SK-N-SH (cell line): ENCODE measurements around the gene NRBP1. TPM values are rescaled to one million over a fixed set of nuclear protein-coding genes. Genes with fewer than 3 reads are reported as not detected.

Experiments used
- CTCF ChIA-PET: fragments of 300-600, 350-600 bp; formaldehyde crosslinking; extraction: SDS; loops from one replicate; lab custom pipeline; 2021; lab: Yijun Ruan, JAX
- POLR2A ChIA-PET: fragments of 350-600 bp; sonication (Branson Sonifier 250); formaldehyde crosslinking; extraction: SDS; loops from one replicate; lab custom pipeline; 2020; ENCODE audit warnings: antibody characterized with exemption, inconsistent platforms; lab: Yijun Ruan, JAX
- DNase-seq: peaks from one replicate; pipeline ENCODE4 v3.0.0; 2012
- H2AFZ ChIP-seq: fragments of 200-600 bp; sonication (generic); 2 replicates; pipeline ENCODE4 v1.8.1; 2016; ENCODE audit warnings: antibody characterized with exemption, mild to moderate bottlenecking, low read depth
- H3F3A ChIP-seq: fragments of 200-600 bp; sonication (generic); replicated peaks from 2 replicates; pipeline ENCODE3; 2016; ENCODE audit warnings: antibody characterized with exemption, mild to moderate bottlenecking; ENCODE audit not compliant: insufficient read depth
- H3K27ac ChIP-seq, 2 experiments: fragments of 200-500 bp in 1 of 2; fragments of 200-600 bp in 1 of 2; sonication (Bioruptor generic) in 1 of 2; sonication (generic), shearing (Covaris generic) in 1 of 2; 2 replicates each; pipeline versions ENCODE4 v1.5.1 to v1.6.1; 2014 to 2016; ENCODE audit warnings: low read depth in 2 of 2, inconsistent platforms in 1 of 2, low read length in 1 of 2, mild to moderate bottlenecking in 1 of 2, mixed read lengths in 1 of 2
- H3K27me3 ChIP-seq: fragments of 200-600 bp; sonication (generic), shearing (Covaris generic); 2 replicates; pipeline ENCODE4 v1.6.1; 2016; ENCODE audit warnings: mixed run types; ENCODE audit not compliant: insufficient read depth
- H3K36me3 ChIP-seq, 2 experiments: fragments of 200-500 bp in 1 of 2; fragments of 200-600 bp in 1 of 2; sonication (Bioruptor generic) in 1 of 2; sonication (generic) in 1 of 2; replicated peaks in 1 of 2; 2 replicates each; pipeline versions ENCODE3 to v1.5.1; 2014 to 2016; ENCODE audit warnings: low read length in 1 of 2, mild to moderate bottlenecking in 1 of 2; ENCODE audit not compliant: insufficient read depth in 2 of 2, control insufficient read depth in 1 of 2
- H3K4me1 ChIP-seq, 2 experiments: fragments of 200-500 bp in 1 of 2; fragments of 200-600 bp in 1 of 2; sonication (Bioruptor generic) in 1 of 2; sonication (generic), shearing (Covaris generic) in 1 of 2; 2 replicates each; pipeline versions ENCODE4 v1.5.1 to v1.6.1; 2014 to 2016; ENCODE audit warnings: low read depth in 1 of 2, low read length in 1 of 2, mixed run types in 1 of 2; ENCODE audit not compliant: insufficient read depth in 2 of 2, control insufficient read depth in 1 of 2
- H3K4me2 ChIP-seq: fragments of 200-600 bp; sonication (generic), shearing (Covaris generic); 2 replicates; pipeline ENCODE4 v1.6.1; 2017; ENCODE audit warnings: mixed run types
- H3K4me3 ChIP-seq, 2 experiments: fragments of 200-500 bp in 1 of 2; fragments of 200-600 bp in 1 of 2; sonication (Bioruptor generic) in 1 of 2; sonication (generic), shearing (Covaris generic) in 1 of 2; 2 replicates each; pipeline versions ENCODE4 v1.5.1 to v1.8.1; 2014 to 2016; ENCODE audit warnings: low read depth in 2 of 2, inconsistent platforms in 1 of 2, low read length in 1 of 2, mild to moderate bottlenecking in 1 of 2, mixed read lengths in 1 of 2, moderate library complexity in 1 of 2
- H3K79me2 ChIP-seq: fragments of 200-600 bp; sonication (generic); 2 replicates; pipeline ENCODE4 v1.8.1; 2017; ENCODE audit warnings: mild to moderate bottlenecking; ENCODE audit not compliant: insufficient read depth
- H3K9ac ChIP-seq: fragments of 200-600 bp; sonication (generic); 2 replicates; pipeline ENCODE4 v1.6.1; 2017; ENCODE audit warnings: mixed run types
- H3K9me2 ChIP-seq: fragments of 200-600 bp; sonication (generic); 2 replicates; pipeline ENCODE4 v1.6.1; 2017; ENCODE audit warnings: mixed run types
- H3K9me3 ChIP-seq: fragments of 200-600 bp; sonication (generic); 2 replicates; pipeline ENCODE4 v1.6.1; 2017; ENCODE audit warnings: mixed run types, mild to moderate bottlenecking, moderate library complexity
- H4K20me1 ChIP-seq: fragments of 200-600 bp; sonication (generic); 2 replicates; pipeline ENCODE4 v1.6.1; 2017; ENCODE audit warnings: mild to moderate bottlenecking, mixed run types; ENCODE audit not compliant: insufficient read depth
- ELF1 ChIP-seq: IDR thresholded peaks from 2 replicates; pipeline ENCODE4 v1.4.0; 2012
- EP300 ChIP-seq, 2 experiments: IDR thresholded peaks; 2 replicates each; pipeline versions ENCODE4 v1.4.0 to v1.6.1; 2012; ENCODE audit warnings: borderline replicate concordance in 1 of 2, low read depth in 1 of 2, low read length in 1 of 2
- EZH2phosphoT487 ChIP-seq: fragments of 200-600 bp; sonication (generic); IDR thresholded peaks from 2 replicates; pipeline ENCODE4 v1.6.1; 2017; ENCODE audit warnings: low read depth, mixed run types, mild to moderate bottlenecking, antibody characterized with exemption, moderate library complexity, borderline replicate concordance
- FOXJ3 ChIP-seq: sonication (generic); formaldehyde crosslinking; IDR thresholded peaks from 2 replicates; pipeline ENCODE4 v1.5.1; 2020; ENCODE audit warnings: mild to moderate bottlenecking, missing genetic modification reagents
- FOXM1 ChIP-seq: IDR thresholded peaks from 2 replicates; pipeline ENCODE4 v1.4.0; 2012; ENCODE audit warnings: low read depth, mild to moderate bottlenecking
- GATA2 ChIP-seq: sonication (generic); formaldehyde crosslinking; IDR thresholded peaks from 2 replicates; pipeline ENCODE4 v1.5.0; 2020; ENCODE audit warnings: mild to moderate bottlenecking, missing genetic modification reagents
- IRF3 ChIP-seq: fragments of 150-350 bp; IDR thresholded peaks from 2 replicates; pipeline ENCODE4 v1.6.1; 2016; ENCODE audit warnings: mild to moderate bottlenecking, low read depth, low read length
- JUND ChIP-seq: IDR thresholded peaks from 2 replicates; pipeline ENCODE4 v1.4.0; 2012
- MEF2A ChIP-seq: IDR thresholded peaks from 2 replicates; pipeline ENCODE4 v1.4.0; 2012; ENCODE audit warnings: low read depth, borderline replicate concordance
- MXI1 ChIP-seq: IDR thresholded peaks from 2 replicates; pipeline ENCODE4 v1.6.1; 2012; ENCODE audit warnings: mild to moderate bottlenecking, low read depth, low read length, improper control_type of control experiment
- NRF1 ChIP-seq: IDR thresholded peaks from 2 replicates; pipeline ENCODE4 v1.6.1; 2012; ENCODE audit warnings: low read depth, mild to moderate bottlenecking, low read length
- PBX3 ChIP-seq: IDR thresholded peaks from 2 replicates; pipeline ENCODE4; 2012
- POLR2AphosphoS5 ChIP-seq: IDR thresholded peaks from 2 replicates; pipeline ENCODE4 v1.6.1; 2012; ENCODE audit warnings: low read depth, low read length
- RAD21 ChIP-seq: IDR thresholded peaks from 2 replicates; pipeline ENCODE4 v1.6.1; 2012; ENCODE audit warnings: mild to moderate bottlenecking, low read length
- RCOR1 ChIP-seq: fragments of 150-350 bp; IDR thresholded peaks from 2 replicates; pipeline ENCODE4 v1.6.1; 2017; ENCODE audit warnings: antibody characterized with exemption, low read length
- RFX5 ChIP-seq: IDR thresholded peaks from 2 replicates; pipeline ENCODE4 v1.6.1; 2012; ENCODE audit warnings: mild to moderate bottlenecking, improper control_type of control experiment, low read length
- RXRA ChIP-seq: IDR thresholded peaks from 2 replicates; pipeline ENCODE4 v1.4.0; 2012; ENCODE audit warnings: low read depth, mild to moderate bottlenecking, borderline replicate concordance
- SIN3A ChIP-seq: IDR thresholded peaks from 2 replicates; pipeline ENCODE4 v1.6.1; 2012; ENCODE audit warnings: low read depth, mild to moderate bottlenecking, low read length, moderate library complexity, borderline replicate concordance
- SMC3 ChIP-seq: IDR thresholded peaks from 2 replicates; pipeline ENCODE4 v1.6.1; 2012; ENCODE audit warnings: low read depth, low read length, improper control_type of control experiment
- TAF1 ChIP-seq: IDR thresholded peaks from 2 replicates; pipeline ENCODE4 v1.6.1; 2012; ENCODE audit warnings: low read depth, mild to moderate bottlenecking, low read length, moderate library complexity, borderline replicate concordance
- TCF12 ChIP-seq: IDR thresholded peaks from 2 replicates; pipeline ENCODE4 v1.4.0; 2012
- TEAD4 ChIP-seq: IDR thresholded peaks from 2 replicates; pipeline ENCODE4 v1.4.0; 2012; ENCODE audit warnings: mild to moderate bottlenecking, borderline replicate concordance; ENCODE audit not compliant: insufficient read depth
- YY1 ChIP-seq: IDR thresholded peaks from 2 replicates; pipeline ENCODE4 v1.4.0; 2012; ENCODE audit warnings: low read depth, mild to moderate bottlenecking
- WGBS: methylation state at CpG from one replicate; pipeline ENCODE4 v1.1.6; 2017; ENCODE audit warnings: low lambda C conversion rate; 5-methylcytosine and 5-hydroxymethylcytosine counted together
- polyA plus RNA-seq, 3 experiments: library from polyadenylated mRNA; depleted of rRNA; stranded (reverse); fragments of >200 nt; gene quantifications; 2 replicates each; pipeline ENCODE4 v1.2.3, GENCODE V29; 2012
- TF ChIP-seq, protein P1 (sequence below): IDR thresholded peaks from 2 replicates; pipeline ENCODE4 v1.4.0; 2012; ENCODE audit warnings: low read depth, borderline replicate concordance
- TF ChIP-seq, protein P2 (sequence below): fragments of 200-600 bp; sonication (generic); IDR thresholded peaks from 2 replicates; pipeline ENCODE4 v1.6.1; 2017; ENCODE audit warnings: antibody characterized with exemption, mild to moderate bottlenecking, moderate library complexity
- TF ChIP-seq, protein P3 (sequence below): IDR thresholded peaks from 2 replicates; pipeline ENCODE4 v1.4.0; 2012; ENCODE audit warnings: low read depth

NRBP1 gene
- polyA plus RNA-seq (2012; rRNA removed): 182 and 227 TPM in 2 replicates
- 144 and 177 TPM in 2 replicates for polyA plus RNA-seq (2012; cell fraction: cytosol; rRNA removed)
- 172 and 216 TPM in 2 replicates for polyA plus RNA-seq (2012; cell fraction: nucleus; rRNA removed)

GRCh38 chr2:27428213-27428977, at the start of gene NRBP1:
TSS of gene NRBP1 (plus strand) at chr2:27428631. CDS start at chr2:27433274, 4,643 bp downstream.
- Histone ChIP-seq H3K36me3 (peaks cover 3 to 12% of the 10 kb centered on the region in 2 experiments), H3K9me3 (no peaks in the 10 kb centered on the region), H3K79me2 (peaks cover 45% of the 10 kb centered on the region), H3K4me3 (peak within 1 kb of the TSS; percentile 74 to 92), H3K9me2 (no peaks in the 10 kb centered on the region), H3K27ac (peak within 1 kb of the TSS; percentile 92 to 93), H3K4me2 (peak within 1 kb of the TSS; percentile 84), H3K9ac (peak within 1 kb of the TSS; percentile 98), H4K20me1 (peaks cover 44% of the 10 kb centered on the region), H3K27me3 (no peaks in the 10 kb centered on the region), H3K4me1 (peaks cover 6 to 10% of the 10 kb centered on the region in 2 experiments; a peak in 3 of 4 replicates), H3F3A (peaks cover 17% of the 10 kb centered on the region), H2AFZ (peak within 1 kb of the TSS; percentile 92)
- WGBS: 0% methylated on average over 28 of the region's 75 CpGs
- DNase-seq: peak; percentile 99
- ChIA-PET POLR2A (interaction anchor here (0.5 to 4.3 kb wide), 19 partner anchors 10 to 235 kb away, joined by 3 to 66 read pairs (median 5); partner anchors contain the start of genes CCDC121, EIF2B4, GPN1 and GTF3C2), CTCF (interaction anchor here (0.7 to 7.0 kb wide), 12 partner anchors 11 to 255 kb away, joined by 3 to 94 read pairs (median 6); partner anchors contain the start of gene PPM1G)
- TF ChIP-seq NRF1 (peak; percentile 58), TEAD4 (no peak), PBX3 (0 out of 2 replicates have a peak, but pooled peaks have one; percentile 2), RXRA (no peak), SIN3A (peak; percentile 41; the same call in 1 of the 2 replicates), FOXJ3 (CRISPR knock-in tag) (0 out of 2 replicates have a peak, but pooled peaks have one; percentile 4), SMC3 (no peak), RCOR1 (peak; percentile 46; the same call in 1 of the 2 replicates), ELF1 (peak; percentile 38; the same call in 1 of the 2 replicates), MEF2A (no peak), YY1 (peak; percentile 87), RAD21 (no peak), EZH2phosphoT487 (no peak), TCF12 (no peak), FOXM1 (no peak), IRF3 (no peak), TAF1 (peak; percentile 85), EP300 (IDR thresholded peaks at IDR 0.05; ENCODE audit: borderline replicate concordance in 1 of 2, low read depth in 1 of 2, low read length in 1 of 2) (peak; percentile 4 to 37; a peak in 2 of 4 replicates), GATA2 (CRISPR knock-in tag) (no peak), MXI1 (peak; percentile 60; the same call in 1 of the 2 replicates), RFX5 (0 out of 2 replicates have a peak, but pooled peaks have one; percentile 28), JUND (no peak), POLR2AphosphoS5 (peak; percentile 98)
- TF ChIP-seq, protein P1, sequence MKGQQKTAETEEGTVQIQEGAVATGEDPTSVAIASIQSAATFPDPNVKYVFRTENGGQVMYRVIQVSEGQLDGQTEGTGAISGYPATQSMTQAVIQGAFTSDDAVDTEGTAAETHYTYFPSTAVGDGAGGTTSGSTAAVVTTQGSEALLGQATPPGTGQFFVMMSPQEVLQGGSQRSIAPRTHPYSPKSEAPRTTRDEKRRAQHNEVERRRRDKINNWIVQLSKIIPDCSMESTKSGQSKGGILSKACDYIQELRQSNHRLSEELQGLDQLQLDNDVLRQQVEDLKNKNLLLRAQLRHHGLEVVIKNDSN: no peak; the same call in 1 of the 2 replicates
- TF ChIP-seq, protein P2, sequence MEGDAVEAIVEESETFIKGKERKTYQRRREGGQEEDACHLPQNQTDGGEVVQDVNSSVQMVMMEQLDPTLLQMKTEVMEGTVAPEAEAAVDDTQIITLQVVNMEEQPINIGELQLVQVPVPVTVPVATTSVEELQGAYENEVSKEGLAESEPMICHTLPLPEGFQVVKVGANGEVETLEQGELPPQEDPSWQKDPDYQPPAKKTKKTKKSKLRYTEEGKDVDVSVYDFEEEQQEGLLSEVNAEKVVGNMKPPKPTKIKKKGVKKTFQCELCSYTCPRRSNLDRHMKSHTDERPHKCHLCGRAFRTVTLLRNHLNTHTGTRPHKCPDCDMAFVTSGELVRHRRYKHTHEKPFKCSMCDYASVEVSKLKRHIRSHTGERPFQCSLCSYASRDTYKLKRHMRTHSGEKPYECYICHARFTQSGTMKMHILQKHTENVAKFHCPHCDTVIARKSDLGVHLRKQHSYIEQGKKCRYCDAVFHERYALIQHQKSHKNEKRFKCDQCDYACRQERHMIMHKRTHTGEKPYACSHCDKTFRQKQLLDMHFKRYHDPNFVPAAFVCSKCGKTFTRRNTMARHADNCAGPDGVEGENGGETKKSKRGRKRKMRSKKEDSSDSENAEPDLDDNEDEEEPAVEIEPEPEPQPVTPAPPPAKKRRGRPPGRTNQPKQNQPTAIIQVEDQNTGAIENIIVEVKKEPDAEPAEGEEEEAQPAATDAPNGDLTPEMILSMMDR: peak; percentile 41
- TF ChIP-seq, protein P3, sequence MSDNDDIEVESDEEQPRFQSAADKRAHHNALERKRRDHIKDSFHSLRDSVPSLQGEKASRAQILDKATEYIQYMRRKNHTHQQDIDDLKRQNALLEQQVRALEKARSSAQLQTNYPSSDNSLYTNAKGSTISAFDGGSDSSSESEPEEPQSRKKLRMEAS: peak; percentile 12; the same call in 1 of the 2 replicates
